D721Med (cell line): ENCODE data around the gene PER2.

Experiments used
- DNase-seq: peaks from one replicate; pipeline ENCODE4 v3.0.0; 2011; ENCODE audit warnings: low spot score; ENCODE audit not compliant: insufficient read length
- FAIRE-seq: peaks from 2 replicates; lab custom pipeline; 2011; peaks lifted over from hg19 to GRCh38; lab: Jason Lieb, UNC
- TF ChIP-seq, protein P1 (sequence below): IDR thresholded peaks from 2 replicates; pipeline ENCODE4 v1.5.1; 2012; ENCODE audit warnings: mild to moderate bottlenecking, control low read depth; ENCODE audit not compliant: insufficient read depth; ENCODE audit errors: missing control alignments

Gene PER2

DNA sequence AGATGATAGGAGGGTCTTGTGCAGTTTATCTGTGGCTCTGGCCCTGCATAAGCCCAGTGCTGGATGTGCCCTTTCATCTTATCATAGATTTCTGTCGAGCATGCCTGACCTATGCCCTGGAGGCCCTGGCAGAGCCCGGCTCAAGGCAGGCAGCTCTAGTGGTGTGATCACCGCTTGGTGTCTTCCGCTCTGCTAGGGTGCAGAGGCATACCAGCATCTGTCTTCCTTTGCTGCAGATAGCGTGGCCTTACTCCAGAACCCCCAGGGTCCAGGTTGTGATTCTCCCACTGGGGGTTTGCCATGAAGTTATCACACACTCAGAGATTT is 18.2 kb upstream of the PER2 start:
- FAIRE-seq (no peak), DNase-seq (no peak)
- TF ChIP-seq, protein P1, sequence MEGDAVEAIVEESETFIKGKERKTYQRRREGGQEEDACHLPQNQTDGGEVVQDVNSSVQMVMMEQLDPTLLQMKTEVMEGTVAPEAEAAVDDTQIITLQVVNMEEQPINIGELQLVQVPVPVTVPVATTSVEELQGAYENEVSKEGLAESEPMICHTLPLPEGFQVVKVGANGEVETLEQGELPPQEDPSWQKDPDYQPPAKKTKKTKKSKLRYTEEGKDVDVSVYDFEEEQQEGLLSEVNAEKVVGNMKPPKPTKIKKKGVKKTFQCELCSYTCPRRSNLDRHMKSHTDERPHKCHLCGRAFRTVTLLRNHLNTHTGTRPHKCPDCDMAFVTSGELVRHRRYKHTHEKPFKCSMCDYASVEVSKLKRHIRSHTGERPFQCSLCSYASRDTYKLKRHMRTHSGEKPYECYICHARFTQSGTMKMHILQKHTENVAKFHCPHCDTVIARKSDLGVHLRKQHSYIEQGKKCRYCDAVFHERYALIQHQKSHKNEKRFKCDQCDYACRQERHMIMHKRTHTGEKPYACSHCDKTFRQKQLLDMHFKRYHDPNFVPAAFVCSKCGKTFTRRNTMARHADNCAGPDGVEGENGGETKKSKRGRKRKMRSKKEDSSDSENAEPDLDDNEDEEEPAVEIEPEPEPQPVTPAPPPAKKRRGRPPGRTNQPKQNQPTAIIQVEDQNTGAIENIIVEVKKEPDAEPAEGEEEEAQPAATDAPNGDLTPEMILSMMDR = no peak

DNA sequence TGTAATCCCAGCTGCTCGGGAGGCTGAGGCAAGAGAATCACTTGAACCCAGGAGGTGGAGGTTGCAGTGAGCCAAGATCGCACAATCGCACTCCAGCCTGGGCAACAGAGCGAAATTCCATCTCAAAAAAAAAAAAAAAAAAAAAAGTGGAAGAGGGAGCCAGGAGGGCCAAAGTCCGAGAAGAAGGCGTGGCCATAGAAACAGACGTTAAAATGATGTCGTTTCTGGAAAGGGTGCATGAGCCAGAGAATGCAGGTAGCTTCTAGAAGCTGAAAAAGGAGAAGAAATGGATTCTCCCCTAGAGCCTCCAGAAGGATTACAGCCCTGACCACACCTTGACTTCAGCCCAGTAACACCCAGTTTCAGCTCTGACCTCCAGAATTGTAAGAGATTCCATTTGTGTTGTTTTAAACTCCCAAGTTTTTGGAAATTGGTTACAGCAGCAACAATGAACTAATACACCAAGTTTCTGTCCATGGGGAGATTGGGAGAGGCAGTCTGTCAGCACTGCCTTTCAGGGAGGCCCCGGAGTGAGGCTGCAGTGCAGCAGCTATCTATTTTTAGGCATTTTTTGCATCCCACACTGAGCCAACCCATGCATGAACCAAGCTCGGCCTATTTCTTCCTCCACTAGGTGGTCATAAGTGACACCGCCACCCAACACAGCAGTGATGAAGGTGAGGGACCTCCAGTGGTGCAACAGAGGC is 17.7 kb upstream of the PER2 start:
- no peak for FAIRE-seq
- DNase-seq = no peak

DNA sequence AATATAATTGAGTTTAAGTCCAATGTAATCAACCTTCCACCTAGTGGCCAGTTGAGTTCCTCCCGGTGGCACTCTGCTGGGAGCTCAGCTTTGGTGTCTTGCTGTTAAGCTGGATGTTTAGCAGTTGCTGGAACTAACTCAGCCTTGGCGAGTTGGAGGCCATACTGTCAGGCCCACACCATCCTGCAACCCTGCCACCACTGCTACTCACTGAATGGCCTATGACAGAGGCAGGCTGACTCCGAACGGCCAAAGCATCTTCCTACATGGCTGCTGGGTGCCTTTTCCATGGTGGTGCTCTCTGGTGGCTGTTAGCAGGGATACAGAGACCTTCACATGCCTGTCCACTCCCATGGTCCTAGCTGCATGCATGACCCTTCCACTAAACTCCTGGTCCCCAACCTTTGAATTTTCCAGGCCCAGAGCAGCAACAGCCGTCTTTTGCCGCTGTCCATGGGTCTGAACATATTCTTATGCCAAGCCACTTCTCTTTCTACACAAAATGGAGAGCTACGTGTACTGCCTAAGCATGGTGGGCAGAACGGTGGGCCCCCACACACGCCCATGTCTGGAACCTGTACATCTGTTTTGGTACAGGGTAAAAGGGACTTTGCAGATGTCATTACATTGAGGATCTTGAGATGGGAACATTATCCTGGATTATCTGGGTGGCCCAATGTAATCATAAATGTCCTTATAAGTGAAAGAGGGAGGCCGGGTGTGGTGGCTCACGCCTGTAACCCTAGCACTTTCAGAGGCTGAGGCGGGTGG is 16.9 kb upstream of the PER2 start:
- FAIRE-seq (no peak), DNase-seq (no peak)
- TF ChIP-seq, protein P1 = no peak

More for the DNA sequence above, 17.7 kb upstream of the PER2 start:
- TF ChIP-seq, protein P1 = no peak

DNA sequence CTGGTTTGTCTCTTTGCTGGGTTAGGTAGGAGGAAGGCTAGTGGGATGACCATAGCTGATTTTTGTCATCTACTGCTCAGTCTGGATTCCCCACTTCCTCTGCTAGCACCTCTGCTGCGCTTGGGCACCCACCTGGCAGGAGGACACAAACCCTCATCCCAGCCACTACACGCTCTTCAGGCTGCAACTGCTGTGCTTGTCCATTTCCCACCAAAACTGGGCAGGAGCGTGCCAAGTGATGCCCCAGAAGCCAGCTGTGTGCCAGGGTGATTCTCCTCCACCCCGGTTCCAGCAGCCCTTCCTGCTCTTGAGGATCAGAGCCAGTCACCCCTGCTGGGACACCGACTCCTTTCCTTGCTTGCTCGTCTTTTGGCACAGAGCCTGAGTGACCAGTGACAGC is 15.7 kb upstream of the PER2 start:
- TF ChIP-seq, protein P1 = no peak
- DNase-seq = no peak
- FAIRE-seq = no peak

DNA sequence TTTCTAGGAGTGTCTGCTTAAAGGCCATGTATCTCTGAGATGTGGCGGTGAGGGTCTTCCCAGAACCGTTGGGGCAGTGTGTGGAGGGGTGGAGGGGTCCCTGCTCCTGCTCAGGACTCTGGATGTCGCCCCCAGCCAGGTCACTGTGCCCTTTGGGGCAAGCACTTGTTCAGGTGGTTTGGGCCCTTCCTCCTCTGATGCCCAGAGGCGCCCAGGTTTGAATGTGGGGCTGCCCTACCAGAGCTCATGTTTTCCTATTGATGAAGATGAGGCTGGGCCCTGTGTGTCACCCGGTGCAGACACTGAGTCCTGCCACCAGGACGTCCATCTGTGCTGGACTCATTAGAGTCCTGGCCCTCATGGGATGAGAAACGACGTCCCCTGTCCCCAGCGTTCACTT is 14.3 kb upstream of the PER2 start:
- FAIRE-seq = no peak
- DNase-seq = no peak
- TF ChIP-seq, protein P1 = no peak

DNA sequence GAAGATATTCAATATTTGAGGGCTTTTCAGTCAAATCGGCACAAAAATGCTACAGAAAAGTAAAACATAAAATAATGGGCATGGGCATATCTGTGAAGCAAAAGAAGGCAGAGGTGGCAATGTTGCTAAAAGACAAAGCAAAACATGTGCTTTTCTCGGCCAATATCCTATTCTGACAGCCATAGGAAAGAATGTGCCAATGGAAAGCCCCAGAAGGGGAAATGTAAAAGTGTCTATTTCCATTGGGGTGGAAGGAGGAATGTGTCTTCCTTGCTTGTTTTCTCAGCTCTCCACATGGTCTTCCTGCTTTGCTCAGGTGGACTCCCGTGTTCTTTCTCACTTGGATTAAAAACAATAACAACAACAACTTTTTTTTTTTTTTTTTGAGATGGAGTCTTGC is 13.7 kb upstream of the PER2 start:
- no peak for DNase-seq
- FAIRE-seq = no peak
- TF ChIP-seq, protein P1 = no peak

DNA sequence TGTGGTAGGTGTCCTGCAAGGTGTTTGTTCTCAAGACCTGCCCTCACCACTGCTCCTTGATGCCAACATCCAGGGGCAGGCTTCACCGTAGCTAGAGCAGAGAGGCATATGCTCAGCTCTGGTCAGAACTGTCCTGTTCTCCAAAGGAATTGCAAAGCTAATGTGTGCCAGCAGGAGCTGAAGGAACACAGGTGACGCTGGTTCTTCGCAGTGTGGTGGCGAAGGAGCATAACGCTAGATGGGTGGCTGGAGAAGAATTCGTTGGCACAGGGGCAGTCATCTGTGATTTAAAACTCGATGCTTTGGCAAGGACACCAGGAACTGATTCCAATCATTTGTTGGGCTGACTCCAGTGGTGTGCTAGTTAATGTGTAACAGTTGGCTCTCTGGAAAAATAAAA is 11.4 kb upstream of the PER2 start:
- TF ChIP-seq, protein P1 = no peak
- DNase-seq = no peak
- no peak for FAIRE-seq
